Subcutaneous adipose tissue (tissue), 4 donors: ENCODE results near the gene MAGEC3. TPM values are rescaled to one million over a fixed set of nuclear protein-coding genes. Genes with fewer than 3 reads are reported as not detected.

Experiments used
- CTCF ChIP-seq: fragments of 450-650 bp; IDR thresholded peaks from one replicate; pipeline ENCODE4 v1.5.1; 2016; ENCODE audit warnings: low read depth, mild to moderate bottlenecking, control low read depth, antibody characterized with exemption, moderate library complexity
- total RNA-seq, 4 donors: library from RNA; depleted of rRNA; stranded (reverse); fragments of >200 nt; gene quantifications; one replicate each; pipeline ENCODE4 v1.1.0, GENCODE V29; 2016

MAGEC3 gene
- total RNA-seq, 4 donors from 2014 or later: not detected

- no peak for TF ChIP-seq CTCF
Measured at GRCh38 chrX:141917801-141918200, 79.7 kb downstream of the MAGEC3 start.

- no peak for TF ChIP-seq CTCF
Measured at GRCh38 chrX:141924293-141924692, 86.2 kb downstream of the MAGEC3 start.

GRCh38 chrX:141928432-141928831 lies 90.3 kb downstream of the MAGEC3 start:
- no peak for TF ChIP-seq CTCF

- TF ChIP-seq CTCF: no peak
Measured at GRCh38 chrX:141934059-141934641, 96.0 kb downstream of the MAGEC3 start.

- no peak for TF ChIP-seq CTCF
Measured at GRCh38 chrX:141935645-141936044, 97.5 kb downstream of the MAGEC3 start.

- TF ChIP-seq CTCF: no peak
Measured at GRCh38 chrX:141936080-141936479, 98.0 kb downstream of the MAGEC3 start.

GRCh38 chrX:141941234-141941633 lies 103.1 kb downstream of the MAGEC3 start:
- TF ChIP-seq CTCF: no peak

- no peak for TF ChIP-seq CTCF
Measured at GRCh38 chrX:141945426-141945825, 107.3 kb downstream of the MAGEC3 start.
